CD4-positive, alpha-beta T cell treated with Interleukin-12 subunit alpha and Interleukin-12 subunit beta, for 1 hour (primary cell): ENCODE data around the gene CAPZB.
"Not testable (repeated sequence)": the region's sequence is repeated elsewhere in the genome, so short reads cannot be mapped to it uniquely, and the experiment has no call there.

Experiments used
- DNase-seq: peaks from one replicate; pipeline ENCODE4 v3.0.0-alpha.2; 2020

Gene CAPZB

GRCh38 chr1:19485362-19486187, at the start of gene CAPZB:
Gene CAPZB, minus strand, starts transcription at chr1:19485539. Its CDS starts 101 bp downstream, at chr1:19485438.
- DNase-seq: peak; percentile 95

GRCh38 chr1:19534281-19534680, 48.9 kb upstream of the CAPZB start:
- DNase-seq: no peak

GRCh38 chr1:19533626-19534025, 48.3 kb upstream of the CAPZB start:
- no peak for DNase-seq

GRCh38 chr1:19532519-19532918, 47.2 kb upstream of the CAPZB start:
- no peak for DNase-seq

- DNase-seq: no peak
These were observed 44.3 kb upstream of the CAPZB start for GRCh38 chr1:19529664-19530063.

GRCh38 chr1:19528438-19528837, 43.1 kb upstream of the CAPZB start:
- DNase-seq: no peak

- no peak for DNase-seq
These were observed 40.5 kb upstream of the CAPZB start for GRCh38 chr1:19525607-19526545.

GRCh38 chr1:19524791-19525190, 39.5 kb upstream of the CAPZB start:
- no peak for DNase-seq

- not testable (repeated sequence) for DNase-seq
These were observed 37.2 kb upstream of the CAPZB start for GRCh38 chr1:19522570-19522969.

GRCh38 chr1:19521411-19521810, 36.1 kb upstream of the CAPZB start:
- no peak for DNase-seq

GRCh38 chr1:19517017-19517416, 31.7 kb upstream of the CAPZB start:
- DNase-seq: no peak

GRCh38 chr1:19515201-19515600, 29.9 kb upstream of the CAPZB start:
- DNase-seq: no peak

GRCh38 chr1:19514391-19514831, 29.1 kb upstream of the CAPZB start:
- DNase-seq: no peak

GRCh38 chr1:19512545-19512944, 27.2 kb upstream of the CAPZB start:
- no peak for DNase-seq

- no peak for DNase-seq
These were observed 25.8 kb upstream of the CAPZB start for GRCh38 chr1:19511116-19511515.

GRCh38 chr1:19509647-19510046, 24.3 kb upstream of the CAPZB start:
- not testable (repeated sequence) for DNase-seq

- no peak for DNase-seq
These were observed 22.2 kb upstream of the CAPZB start for GRCh38 chr1:19507516-19507915.

GRCh38 chr1:19505693-19506457, 20.5 kb upstream of the CAPZB start:
- DNase-seq: peak; percentile 9

GRCh38 chr1:19504796-19505692, 19.7 kb upstream of the CAPZB start:
- no peak for DNase-seq

- not testable (repeated sequence) for DNase-seq
These were observed 16.9 kb upstream of the CAPZB start for GRCh38 chr1:19502284-19502683.

GRCh38 chr1:19499887-19500286, 14.5 kb upstream of the CAPZB start:
- DNase-seq: not testable (repeated sequence)

- DNase-seq: not testable (repeated sequence)
These were observed 12.1 kb upstream of the CAPZB start for GRCh38 chr1:19497443-19497842.
